CD8-positive, alpha-beta memory T cell (primary cell): ENCODE data around the gene GOLGA6D. TPM values are rescaled to one million over a fixed set of nuclear protein-coding genes. Genes with fewer than 3 reads are reported as not detected.
"Not testable (repeated sequence)": the region's sequence is repeated elsewhere in the genome, so short reads cannot be mapped to it uniquely, and the experiment has no call there.

Source experiments
- CTCF ChIA-PET: fragments of 350-600 bp; sonication (Branson Sonifier 250); formaldehyde crosslinking; loops from one replicate; lab custom pipeline; 2021; ENCODE audit warnings: antibody characterized with exemption; lab: Charles Lee
- POLR2A ChIA-PET: fragments of 350-600 bp; sonication (Branson Sonifier 250); formaldehyde crosslinking; loops from one replicate; lab custom pipeline; 2021; ENCODE audit warnings: antibody characterized with exemption; lab: Charles Lee
- DNase-seq, 5 donors: peaks; one replicate each; pipeline versions ENCODE4 v3.0.0 to v3.0.0-alpha.2; 2020 to 2022; ENCODE audit warnings: mixed read lengths in 1 of 5
- H3K27ac ChIP-seq: one replicate; pipeline ENCODE4 v1.7.0; 2013; ENCODE audit warnings: low read depth, mild to moderate bottlenecking, low read length, moderate library complexity
- H3K27me3 ChIP-seq: 2 replicates; pipeline ENCODE4 v1.7.0; 2013; ENCODE audit warnings: low read length, mild to moderate bottlenecking; ENCODE audit not compliant: insufficient read depth, poor library complexity, severe bottlenecking
- H3K36me3 ChIP-seq: 2 replicates; pipeline ENCODE4 v1.7.0; 2013; ENCODE audit warnings: mild to moderate bottlenecking, low read length, moderate library complexity; ENCODE audit not compliant: insufficient read depth
- H3K4me1 ChIP-seq: 2 replicates; pipeline ENCODE4 v1.7.0; 2013; ENCODE audit warnings: mild to moderate bottlenecking, low read length, moderate library complexity; ENCODE audit not compliant: insufficient read depth
- H3K4me3 ChIP-seq: 2 replicates; pipeline ENCODE4 v1.7.0; 2013; ENCODE audit warnings: mild to moderate bottlenecking, low read length
- H3K9me3 ChIP-seq: 2 replicates; pipeline ENCODE4 v1.7.0; 2013; ENCODE audit warnings: mild to moderate bottlenecking, low read length
- H3K27ac Mint-ChIP-seq, 8 donors: one replicate each; pipeline ENCODE4 v1.8.0; 2020 to 2021; ENCODE audit warnings: mixed read lengths in 8 of 8, mild to moderate bottlenecking in 6 of 8, inconsistent platforms in 3 of 8, moderate library complexity in 3 of 8
- H3K27me3 Mint-ChIP-seq, 2 donors: one replicate each; pipeline ENCODE4 v1.8.0; 2020 to 2021; ENCODE audit warnings: mixed read lengths in 2 of 2, mild to moderate bottlenecking in 1 of 2, moderate library complexity in 1 of 2
- H3K36me3 Mint-ChIP-seq, 3 donors: one replicate each; pipeline ENCODE4 v1.8.0; 2020 to 2021; ENCODE audit warnings: mixed read lengths in 3 of 3, inconsistent platforms in 1 of 3, mild to moderate bottlenecking in 1 of 3
- H3K4me1 Mint-ChIP-seq, 3 donors: one replicate each; pipeline ENCODE4 v1.8.0; 2020 to 2021; ENCODE audit warnings: mixed read lengths in 3 of 3, inconsistent platforms in 1 of 3, mild to moderate bottlenecking in 1 of 3
- H3K4me3 Mint-ChIP-seq, 7 donors: one replicate each; pipeline ENCODE4 v1.8.0; 2020 to 2021; ENCODE audit warnings: mixed read lengths in 7 of 7, mild to moderate bottlenecking in 6 of 7, moderate library complexity in 4 of 7, inconsistent platforms in 2 of 7
- H3K9me3 Mint-ChIP-seq, 5 donors: one replicate each; pipeline ENCODE4 v1.8.0; 2020 to 2022; ENCODE audit warnings: mixed read lengths in 5 of 5, mild to moderate bottlenecking in 3 of 5, moderate library complexity in 2 of 5, inconsistent platforms in 1 of 5
- polyA plus RNA-seq: library from polyadenylated mRNA; unstranded; fragments of 300-500 nt; fragmentation: Illumina TruSeq; gene quantifications from one replicate; pipeline ENCODE4 v1.2.3, GENCODE V29; 2021
- total RNA-seq, 2 experiments: library from RNA; stranded (reverse); gene quantifications; one replicate each; pipeline ENCODE4 v1.2.3, GENCODE V29; 2021

GOLGA6D gene
- total and polyA plus RNA-seq, 3 experiments from 2014 or later: not detected

DNA sequence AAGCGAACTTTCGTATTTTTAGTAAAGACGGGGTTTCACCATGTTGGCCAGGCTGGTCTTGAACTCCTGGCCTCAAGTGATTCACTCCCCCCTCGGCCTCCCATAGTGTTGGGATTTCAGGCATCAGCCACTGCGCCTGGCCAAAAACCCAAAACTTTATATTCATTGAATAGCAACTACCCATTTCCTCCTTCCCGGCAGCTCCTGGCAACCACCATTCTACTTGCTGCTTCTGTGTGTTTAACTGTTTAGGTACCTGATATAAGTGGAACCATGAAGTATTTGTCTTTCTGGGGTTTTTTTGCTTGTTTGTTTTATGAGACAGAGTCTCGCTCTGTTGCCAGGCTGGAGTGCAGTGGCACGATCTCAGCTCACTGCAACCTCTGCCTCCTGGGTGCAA lies 61.3 kb downstream of the GOLGA6D start:
- H3K27me3 ChIP-seq, H3K27me3 Mint-ChIP-seq, H3K4me3 ChIP-seq, CTCF ChIA-PET, H3K9me3 Mint-ChIP-seq, H3K27ac Mint-ChIP-seq, H3K27ac ChIP-seq, H3K4me3 Mint-ChIP-seq, H3K9me3 ChIP-seq, H3K36me3 ChIP-seq, DNase-seq: not testable (repeated sequence)
- H3K36me3 Mint-ChIP-seq: peaks cover 2 to 16% (median 3%) of the 10 kb centered on the region in 3 donors
- POLR2A ChIA-PET: interaction anchor here (0.6 kb wide), 1 partner anchor 34 kb away, joined by 3 read pairs; no protein-coding TSS in a partner anchor
- H3K4me1 ChIP-seq: peaks cover 17% of the 10 kb centered on the region
- H3K4me1 Mint-ChIP-seq: peaks cover 8 to 19% (median 8%) of the 10 kb centered on the region in 3 donors

Other genes starting within 250 kb of the GOLGA6D start
- 10 to 100 TPM; 29.8 to 32.0 TPM for gene C15orf39, start 81.0 kb upstream of the GOLGA6D start, total RNA-seq
- gene C15orf39, start 81.0 kb upstream of the GOLGA6D start, polyA plus RNA-seq: 6.1 TPM
- not detected for gene GOLGA6C, start 24.5 kb upstream of the GOLGA6D start, total RNA-seq
- gene GOLGA6C, start 24.5 kb upstream of the GOLGA6D start, polyA plus RNA-seq: not detected
- 100 to 1,000 TPM; 102 to 110 TPM for gene COMMD4, start 53.2 kb downstream of the GOLGA6D start, total RNA-seq
- gene COMMD4, start 53.2 kb downstream of the GOLGA6D start, polyA plus RNA-seq: 47.8 TPM
- gene NEIL1, start 64.2 kb downstream of the GOLGA6D start, total RNA-seq: 1 to 10 TPM; 2.0 to 2.3 TPM
- gene NEIL1, start 64.2 kb downstream of the GOLGA6D start, polyA plus RNA-seq: 2.9 TPM
- gene MAN2C1, start 85.8 kb downstream of the GOLGA6D start, total RNA-seq: 100 to 1,000 TPM; 127 to 133 TPM
- 32.0 TPM for gene MAN2C1, start 85.8 kb downstream of the GOLGA6D start, polyA plus RNA-seq
- gene SIN3A, start 168.9 kb downstream of the GOLGA6D start, total RNA-seq: 10 to 100 TPM; 82.8 to 89.0 TPM
- gene SIN3A, start 168.9 kb downstream of the GOLGA6D start, polyA plus RNA-seq: 16.0 TPM